Stimulated activated CD8-positive, alpha-beta memory T cell treated with anti-CD3 and anti-CD28 coated beads, Interleukin-15, amount 100 ng/mL, for 1 hour (primary cell): Measurements from ENCODE around the gene ZNF516.
"Not testable (repeated sequence)": the region's sequence is repeated elsewhere in the genome, so short reads cannot be mapped to it uniquely, and the experiment has no call there.

Source experiments
- DNase-seq: peaks from one replicate; pipeline ENCODE4 v3.0.0-alpha.2; 2020; ENCODE audit warnings: low read depth

The ZNF516 gene

DNA sequence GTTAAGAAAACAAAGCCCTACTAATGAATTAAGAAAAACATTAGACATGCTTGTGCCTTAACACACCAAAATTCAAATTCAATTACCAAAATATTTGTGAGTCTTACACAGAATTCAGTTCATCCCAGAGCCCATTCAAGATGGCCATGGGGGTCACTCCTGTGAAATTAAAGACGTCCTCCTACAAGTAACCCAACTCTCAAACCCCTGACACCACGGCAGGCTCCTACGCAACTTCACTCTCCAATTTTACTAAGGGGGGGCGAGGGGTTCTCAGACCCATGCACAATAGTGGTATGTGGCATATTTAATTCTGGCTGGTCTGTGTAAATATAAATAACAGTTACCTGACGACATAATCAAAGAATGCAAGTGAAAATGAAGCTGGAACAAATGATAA is 5.0 kb downstream of the ZNF516 start:
- DNase-seq = no peak

DNA sequence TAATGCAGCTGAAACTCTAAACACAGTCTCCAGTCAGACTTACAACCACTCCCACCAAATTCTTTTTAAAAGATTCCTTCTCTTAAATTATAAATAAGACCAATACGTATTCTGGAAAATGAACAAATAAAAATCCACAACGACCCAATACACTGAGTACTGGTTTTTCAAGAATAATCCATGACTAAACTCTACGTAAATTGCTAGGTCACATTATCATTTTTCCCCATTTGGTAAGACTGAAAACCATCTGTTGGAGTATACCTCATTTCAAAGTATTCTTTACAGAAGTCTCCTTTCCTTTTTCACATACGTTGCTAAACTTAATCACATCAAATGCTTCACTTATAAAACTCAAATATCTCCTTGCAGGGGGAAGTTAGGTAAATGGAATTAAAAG is 6.0 kb downstream of the ZNF516 start:
- no peak for DNase-seq

DNA sequence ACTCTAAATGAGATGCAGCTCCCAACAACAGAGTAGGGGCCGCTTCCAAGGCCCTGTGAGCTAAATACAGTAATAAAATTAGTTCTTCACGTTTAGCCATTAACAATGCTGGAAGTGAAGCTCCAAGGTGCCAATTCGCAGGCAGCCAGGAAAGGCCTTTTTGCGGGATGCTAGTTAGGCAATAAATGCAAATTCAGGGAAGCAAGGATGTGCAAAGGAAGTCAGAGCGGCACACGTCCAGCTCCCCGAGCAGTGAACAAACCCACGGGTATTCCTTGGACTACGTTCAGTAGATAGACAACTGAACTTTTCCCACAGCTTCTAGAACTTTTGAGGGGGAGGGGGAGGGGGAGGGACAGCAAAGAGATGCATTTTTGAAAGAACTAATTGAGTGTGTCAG is 6.9 kb downstream of the ZNF516 start:
- no peak for DNase-seq

DNA sequence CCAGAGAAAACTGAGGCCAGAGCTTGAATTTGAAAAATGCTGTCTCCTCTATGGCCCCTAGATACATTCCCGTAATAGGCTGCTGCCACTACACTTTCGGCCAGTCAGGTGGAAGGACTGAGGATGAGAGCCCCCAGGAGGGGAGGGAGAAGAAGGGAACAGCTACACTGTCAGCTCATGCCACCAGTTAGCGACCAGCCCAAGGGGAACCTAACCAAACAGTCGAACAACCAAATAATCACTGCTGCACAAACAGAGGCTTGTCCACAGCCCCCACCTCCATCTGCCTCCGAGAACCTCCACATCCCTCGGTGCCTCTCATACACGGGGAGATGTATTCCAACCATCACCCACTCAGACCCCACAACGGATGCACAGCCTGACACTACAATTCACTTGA is 7.3 kb downstream of the ZNF516 start:
- no peak for DNase-seq

DNA sequence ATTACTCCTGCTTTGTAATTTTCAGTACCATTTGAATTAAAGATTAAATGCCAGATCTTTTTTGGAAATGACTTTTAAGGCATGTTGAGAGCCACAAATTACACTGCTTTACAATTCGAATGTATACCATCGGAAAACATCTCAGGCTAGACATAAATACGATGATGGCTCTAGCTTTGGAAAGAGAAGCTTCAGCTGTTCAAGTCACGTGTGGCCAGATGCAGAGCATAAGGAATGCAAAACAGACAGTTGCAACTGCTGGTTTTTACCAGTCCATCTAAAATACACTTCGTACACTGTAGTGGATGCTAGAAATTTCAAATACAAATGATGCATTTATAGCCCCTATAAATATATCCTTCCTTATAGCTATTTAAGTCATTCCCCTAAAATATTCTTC is 8.0 kb downstream of the ZNF516 start:
- no peak for DNase-seq

DNA sequence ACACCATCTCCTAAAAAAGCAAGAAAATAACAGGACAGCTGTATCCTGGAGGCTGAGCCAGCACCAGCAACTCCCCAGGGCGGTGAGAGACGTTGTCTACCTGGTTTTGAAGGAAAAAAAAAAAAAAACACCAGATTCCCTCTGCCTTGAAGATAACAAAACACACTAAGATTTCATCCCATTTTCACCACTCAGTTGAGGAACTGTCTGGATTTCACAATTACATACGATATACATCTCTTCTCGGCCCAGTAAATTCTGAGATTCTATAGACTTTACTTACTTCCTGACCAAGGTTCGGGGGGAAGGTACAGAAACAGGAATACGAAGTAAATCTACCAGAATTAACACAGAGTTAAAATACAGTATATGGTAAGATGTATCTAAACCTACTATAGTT is 8.5 kb downstream of the ZNF516 start:
- no peak for DNase-seq

DNA sequence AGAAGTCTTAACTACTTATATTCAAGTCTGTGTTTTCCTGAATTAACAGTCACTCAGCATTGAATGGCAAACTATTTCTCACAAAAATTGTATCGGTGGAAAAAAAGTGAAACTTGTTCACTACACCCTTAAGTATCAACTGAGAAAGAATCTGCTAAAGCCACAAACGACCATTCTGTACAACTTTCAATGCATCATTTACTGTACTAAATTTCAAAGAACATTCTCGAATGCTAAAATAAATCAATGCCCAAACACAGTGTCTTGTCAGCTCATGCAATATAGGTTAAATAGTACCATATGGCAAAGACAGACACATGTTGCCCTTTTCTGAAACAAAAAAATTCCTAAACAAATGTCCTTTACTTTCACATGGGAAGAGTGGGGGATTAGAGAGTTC is 9.0 kb downstream of the ZNF516 start:
- no peak for DNase-seq

DNA sequence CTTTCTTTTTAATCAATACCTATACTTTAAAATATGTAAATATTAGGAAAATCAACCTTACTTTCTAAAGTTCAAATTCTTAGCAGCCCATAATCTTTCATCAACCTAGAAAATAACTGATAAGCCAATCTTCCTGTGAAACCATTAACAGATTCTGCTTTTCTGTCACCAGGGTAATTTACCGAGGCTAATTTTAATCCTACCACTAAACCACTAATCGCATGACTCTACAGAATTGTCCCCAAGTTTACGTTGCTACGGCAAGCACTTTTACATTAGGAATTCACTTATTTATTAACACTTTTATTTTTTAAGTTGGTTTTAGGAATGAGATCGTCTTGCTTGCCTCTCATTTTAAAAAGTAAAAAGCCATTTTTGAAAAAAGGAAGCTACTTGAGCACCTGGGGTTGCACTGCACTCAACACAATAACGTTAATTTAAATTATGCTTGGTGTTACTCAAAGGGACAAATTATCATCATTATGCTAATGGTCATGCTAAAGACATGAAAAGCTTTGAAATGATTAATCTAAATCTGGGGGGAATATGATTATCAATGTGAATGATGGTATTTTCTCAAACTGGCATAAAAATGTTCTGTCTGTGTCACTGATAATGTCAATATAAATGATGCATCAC is 10.2 kb downstream of the ZNF516 start:
- DNase-seq = no peak

DNA sequence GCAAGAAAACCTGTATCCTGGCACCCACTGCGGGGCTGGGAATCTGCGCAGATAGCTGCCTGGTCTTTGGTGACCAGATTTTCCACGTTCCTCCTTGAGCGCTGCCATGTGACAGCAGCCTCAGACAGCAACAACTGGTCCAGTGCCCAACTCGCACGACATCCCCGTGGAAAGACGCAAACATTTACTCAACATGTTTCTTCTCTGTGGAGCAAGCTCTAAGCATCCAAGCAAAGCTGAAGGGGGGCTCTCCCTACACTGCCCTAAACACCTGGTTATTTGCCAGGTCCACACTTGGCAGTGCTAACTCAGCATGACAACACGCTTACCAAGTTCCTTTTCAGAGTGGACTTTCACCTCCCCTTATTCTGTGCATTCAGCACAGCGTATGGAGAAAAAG is 11.3 kb downstream of the ZNF516 start:
- no peak for DNase-seq

DNA sequence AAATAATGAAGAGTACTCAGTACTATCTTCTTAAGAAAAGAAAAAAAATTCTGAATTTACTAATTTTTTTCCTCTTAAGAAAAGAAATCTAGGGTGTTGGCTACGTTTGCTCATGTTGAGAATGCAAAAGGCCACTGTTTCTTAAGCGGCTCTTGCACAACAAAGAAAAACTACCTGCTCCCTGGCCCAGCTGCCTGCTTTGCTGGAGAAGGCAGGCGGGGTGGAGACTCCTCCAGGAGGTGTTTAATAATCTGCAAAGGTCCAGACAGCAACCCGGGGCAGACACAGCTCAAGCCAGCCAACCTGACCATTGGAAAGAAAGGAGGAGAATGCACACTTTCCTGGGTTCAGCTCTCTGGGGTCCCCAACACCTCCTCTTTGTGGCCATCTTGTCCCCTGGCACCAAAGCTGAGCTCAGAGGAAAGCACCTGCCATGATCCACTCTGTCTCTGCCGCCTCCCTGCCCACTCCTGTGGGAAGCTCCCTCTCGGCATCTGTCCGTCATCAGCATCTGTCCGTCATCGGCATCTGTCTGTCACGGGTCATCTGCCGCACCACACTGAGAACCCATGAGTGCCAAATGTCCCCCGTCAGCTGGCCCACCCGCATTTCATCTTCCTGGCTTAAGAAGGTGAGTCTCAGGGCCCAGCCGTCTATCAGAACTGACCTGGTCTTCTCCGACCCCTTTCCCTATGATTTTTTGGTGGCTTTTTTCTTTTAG is 11.9 kb downstream of the ZNF516 start:
- no peak for DNase-seq

DNA sequence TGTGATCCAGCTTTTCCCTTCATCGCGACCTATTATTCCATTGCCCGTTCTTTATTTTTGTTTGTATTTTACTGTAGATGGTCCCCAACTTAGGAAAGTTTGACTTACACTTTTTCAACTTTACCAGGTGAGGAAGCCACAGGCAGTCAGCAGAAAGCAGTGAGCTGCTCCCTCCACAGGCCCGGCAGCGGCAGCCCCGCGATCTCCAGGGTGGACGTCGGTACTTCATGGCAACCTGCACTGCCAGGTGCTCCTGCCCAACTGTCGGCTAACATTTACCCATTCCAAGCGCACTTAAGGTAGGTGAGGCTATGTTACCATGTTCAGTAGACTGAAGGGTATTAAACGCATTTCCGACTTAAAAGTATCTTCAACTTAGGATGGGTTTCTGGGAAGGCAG is 12.8 kb downstream of the ZNF516 start:
- no peak for DNase-seq

DNA sequence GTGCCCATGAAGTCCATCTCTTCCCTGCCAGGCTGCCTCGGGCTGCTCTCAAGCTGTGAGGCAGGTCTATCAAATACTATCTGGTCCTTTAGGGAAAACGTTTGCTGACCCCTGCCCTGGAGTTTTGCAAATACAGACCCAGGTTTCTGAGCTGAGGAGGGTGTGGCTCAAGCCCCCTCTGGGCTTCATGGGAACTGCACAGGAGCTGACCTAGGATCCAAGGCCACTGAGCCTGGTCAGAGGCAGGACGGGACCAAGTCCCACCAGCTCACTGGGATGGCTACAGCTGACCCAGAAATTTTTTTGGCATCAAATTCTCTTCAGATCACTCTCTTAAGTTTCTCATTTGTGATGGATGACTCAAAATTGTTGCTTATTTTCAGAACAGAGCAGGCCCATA is 14.1 kb downstream of the ZNF516 start:
- no peak for DNase-seq

DNA sequence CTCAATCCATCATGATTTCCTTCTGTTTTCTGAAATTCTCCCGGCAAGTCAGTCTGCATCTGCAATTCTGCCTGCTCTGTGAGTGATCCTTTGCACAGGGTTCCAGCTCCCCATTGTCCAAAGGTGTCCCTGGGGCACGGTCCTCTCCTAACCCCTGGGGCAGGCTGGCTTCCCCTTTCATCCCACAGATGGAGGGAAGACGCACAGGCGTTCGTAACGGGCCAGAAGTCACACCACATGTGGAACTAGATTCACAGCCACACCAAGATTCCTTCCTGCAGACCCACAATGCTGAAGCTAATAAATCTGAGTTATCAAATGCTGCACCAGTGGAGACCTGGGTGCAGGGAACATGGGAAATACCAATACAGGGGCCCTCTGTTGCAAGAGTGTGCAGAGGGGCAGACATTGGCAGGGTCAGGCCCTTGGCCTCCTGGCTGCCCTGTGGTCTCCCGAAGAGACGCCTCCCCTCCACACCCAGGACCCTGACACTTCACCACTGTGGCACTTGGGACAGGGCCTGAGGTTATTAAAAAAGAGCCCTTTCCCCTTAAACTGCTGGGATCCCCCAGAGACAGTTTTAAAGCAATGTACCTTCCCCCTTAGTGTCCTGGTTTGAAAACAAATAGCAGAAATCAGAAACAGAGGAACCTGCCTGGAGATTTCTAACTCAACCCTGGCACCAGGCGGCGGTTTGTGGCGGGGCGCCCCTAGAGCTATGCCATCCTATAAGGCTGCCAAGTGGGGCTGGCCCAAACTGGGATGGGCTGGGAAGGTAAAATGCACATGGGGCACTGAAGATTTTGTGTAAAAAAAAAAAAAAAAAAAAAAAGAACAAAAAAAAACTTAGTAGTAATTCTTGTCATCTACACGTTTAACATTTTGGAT is 15.4 kb downstream of the ZNF516 start:
- no peak for DNase-seq

DNA sequence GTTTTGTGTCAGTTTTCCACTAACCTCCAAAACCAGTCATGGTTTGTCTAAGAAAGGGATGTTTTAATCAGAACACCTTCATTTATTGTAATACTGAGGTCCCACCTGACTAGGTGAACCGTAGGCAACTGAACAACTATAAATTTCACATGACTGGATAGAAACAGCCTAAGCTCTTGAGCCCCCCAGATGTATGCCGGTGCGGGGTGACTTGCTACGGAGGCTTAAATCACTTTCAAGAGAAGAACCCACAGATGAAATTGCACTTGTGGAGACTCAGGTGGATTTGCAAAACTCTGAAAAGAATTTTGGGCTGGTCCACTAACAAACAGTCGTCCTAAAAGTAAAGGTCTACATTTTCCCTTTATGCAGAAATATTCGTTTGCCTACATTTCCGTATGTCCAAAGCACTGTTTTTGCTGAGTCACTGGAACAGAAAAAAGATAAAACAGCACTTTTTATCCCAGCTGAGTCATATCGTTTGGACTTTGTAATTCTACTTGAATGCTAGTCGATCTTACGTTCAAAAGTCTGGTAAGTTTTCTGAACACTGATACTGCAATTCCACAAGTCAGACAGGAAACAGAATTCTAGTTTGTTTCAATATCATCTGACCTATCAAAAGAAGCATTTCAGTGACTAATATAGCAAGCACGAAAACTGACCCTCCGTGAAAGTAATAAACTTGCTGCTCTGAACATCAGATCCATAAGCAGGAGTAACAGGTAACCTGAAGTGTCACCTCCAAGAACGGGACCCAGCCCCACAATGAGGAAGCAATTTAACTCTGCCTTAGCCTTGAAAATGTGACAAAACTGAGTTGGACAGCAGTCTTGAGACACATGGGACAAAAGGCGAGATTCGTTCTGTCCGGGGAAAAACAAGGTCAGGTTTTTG is 18.1 kb downstream of the ZNF516 start:
- DNase-seq = no peak

DNA sequence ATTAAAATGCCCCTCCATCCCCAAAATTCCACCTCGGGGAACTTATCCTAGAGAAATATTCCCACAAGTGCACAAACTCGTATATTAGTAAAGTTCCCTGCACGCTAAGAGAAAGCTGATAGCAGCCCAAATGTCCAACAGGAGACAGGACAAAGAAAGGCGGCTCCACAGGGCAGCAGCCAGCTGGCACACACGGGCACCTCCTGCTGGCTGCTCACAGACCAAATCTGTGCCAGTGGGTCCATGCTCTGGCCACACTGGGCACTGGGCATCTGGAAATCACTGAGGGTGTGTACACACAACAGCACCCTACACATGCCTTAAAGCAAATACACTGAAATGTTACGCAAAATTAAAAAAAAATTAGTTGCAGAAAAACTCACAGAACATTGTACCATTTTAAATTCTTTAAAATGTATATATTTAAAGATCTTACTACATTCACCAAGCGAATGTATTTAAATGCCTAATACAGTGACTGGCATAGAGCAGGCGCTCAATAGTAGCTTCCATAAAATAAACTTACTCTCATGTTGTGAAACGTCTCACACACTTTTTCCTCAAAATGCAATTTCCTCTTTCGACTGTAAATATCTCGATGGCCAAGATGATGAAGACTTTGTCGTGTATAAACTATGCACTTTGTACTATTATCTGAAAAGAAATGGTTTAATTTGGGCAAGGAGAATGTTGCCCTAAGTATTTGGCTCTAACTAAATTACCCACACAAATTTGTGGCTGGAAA is 19.4 kb downstream of the ZNF516 start:
- DNase-seq = no peak

DNA sequence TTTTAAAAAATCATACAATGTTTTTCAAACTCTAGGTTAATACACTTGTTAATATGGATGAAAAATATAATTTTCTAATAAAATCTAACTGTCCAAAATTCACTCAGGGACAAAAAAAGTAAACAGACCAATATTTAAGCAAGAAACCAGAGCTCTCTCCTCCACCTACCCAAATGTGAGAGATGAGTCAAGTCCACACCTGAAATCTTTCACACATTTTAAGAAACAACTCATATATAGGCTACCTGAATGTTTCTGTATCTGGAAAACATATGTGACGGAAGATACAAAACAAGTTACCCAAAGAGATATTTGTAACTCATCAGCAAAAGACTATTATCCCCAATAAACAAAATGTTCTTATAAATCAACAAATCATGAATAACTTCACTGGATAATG is 20.2 kb downstream of the ZNF516 start:
- DNase-seq = no peak

DNA sequence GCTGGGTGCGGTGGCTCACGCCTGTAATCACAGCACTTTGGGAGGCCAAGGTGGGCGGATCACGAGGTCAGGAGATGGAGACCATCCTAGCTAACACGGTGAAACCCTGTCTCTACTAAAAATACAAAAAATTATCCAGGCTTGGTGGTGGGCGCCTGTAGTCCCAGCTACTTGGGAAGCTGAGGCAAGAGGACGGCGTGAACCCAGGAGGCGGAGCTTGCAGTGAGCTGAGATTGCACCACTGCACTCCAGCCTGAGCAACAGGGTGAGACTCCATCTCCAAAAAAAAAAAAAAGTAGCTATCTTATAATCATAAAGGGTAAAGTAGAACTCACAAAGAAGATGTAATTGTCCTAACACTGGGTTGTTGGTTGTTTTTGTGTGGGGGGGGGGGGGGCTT is 21.5 kb downstream of the ZNF516 start:
- DNase-seq = not testable (repeated sequence)

DNA sequence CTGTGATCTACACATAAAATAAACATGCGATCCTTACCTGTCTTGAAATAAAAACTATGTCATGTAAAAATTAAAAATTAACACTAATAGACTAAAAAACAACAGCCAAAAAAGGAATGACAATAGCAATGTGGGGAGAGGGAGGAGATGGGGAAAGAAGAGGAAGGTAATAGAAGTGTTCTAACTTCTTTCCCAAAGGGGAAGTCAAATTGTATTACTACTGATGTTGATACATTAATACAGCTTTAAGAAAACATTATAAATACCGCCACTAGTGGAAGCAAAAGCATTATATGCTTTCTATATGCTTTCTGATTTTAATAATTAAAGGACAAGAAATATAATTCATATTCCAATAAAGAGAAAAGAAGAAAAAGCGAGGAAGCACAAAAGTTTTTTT is 22.2 kb downstream of the ZNF516 start:
- no peak for DNase-seq

DNA sequence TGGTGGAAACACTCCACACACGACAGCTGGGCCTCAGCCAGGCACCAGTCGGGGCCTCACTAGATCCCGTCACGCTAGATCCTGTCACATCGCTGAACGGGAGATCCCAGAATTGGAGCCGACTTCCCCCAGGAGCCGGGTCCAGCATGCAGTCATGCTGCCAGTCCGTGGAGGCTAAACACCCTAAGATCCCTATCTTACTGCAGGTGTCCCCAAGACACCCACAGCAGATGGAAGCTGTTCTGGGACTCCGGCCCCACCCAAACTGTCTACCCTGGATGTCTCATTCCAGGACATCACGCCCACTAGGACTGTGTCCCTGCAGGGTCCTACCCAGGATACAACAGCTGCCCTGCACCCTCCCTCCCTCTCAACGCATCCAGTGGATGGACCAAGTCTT is 23.4 kb downstream of the ZNF516 start:
- no peak for DNase-seq

DNA sequence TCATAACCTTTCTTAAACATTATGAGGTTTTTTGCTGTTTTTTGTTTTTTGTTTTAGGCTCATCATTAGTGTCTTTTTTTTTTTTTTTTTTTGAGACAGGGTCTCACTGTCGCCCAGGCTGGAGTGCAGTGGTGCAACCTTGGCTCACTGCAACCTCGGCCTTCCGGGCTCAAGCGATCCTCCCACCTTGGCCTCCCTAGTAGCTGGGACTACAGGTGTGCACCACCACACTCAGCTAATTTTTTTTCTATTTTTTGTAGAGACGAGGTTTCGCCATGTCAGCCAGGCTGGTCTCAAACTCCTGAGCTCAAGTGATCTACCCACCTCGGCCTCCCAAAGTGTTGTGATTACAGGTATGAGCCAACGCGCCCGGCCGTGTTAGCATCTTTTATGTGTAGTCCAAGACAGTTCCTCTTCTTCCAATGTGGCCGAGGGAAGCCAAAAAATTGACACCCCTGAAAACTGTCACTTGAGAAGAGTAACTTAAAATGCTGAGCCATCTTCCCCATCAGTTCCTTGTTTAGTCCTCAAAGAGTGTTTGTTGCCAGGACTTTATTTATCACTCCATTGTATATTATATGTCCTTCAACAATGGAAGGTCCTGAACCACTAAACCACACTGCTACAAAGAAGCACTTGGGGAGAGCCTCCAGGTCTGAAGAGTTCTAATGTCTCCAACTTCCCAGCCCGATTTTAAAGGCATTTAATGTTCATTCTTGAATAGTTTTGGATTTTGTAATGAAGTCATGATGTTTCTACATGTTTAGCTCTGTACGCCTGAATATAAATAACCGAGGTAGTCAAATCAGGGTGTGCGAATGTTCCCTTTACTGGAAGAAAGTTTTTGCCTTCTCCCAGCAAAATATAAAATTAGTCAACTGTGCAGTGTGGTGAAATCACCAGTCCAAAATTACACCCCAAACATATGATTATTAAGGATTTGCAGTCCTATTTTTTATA is 26.4 kb downstream of the ZNF516 start:
- no peak for DNase-seq
